Brain microvascular endothelial cell (primary cell): ENCODE data around the gene RNF208.

ENCODE experiments used
- DNase-seq: peaks from one replicate; pipeline ENCODE4 v3.0.0-alpha.2; 2020
- H3K27ac ChIP-seq: fragments of 250-450 bp; sonication (Bioruptor Pico); 2 replicates; pipeline ENCODE4 v1.5.1; 2020; ENCODE audit warnings: mild to moderate bottlenecking, moderate library complexity
- H3K27me3 ChIP-seq: fragments of 250-450 bp; sonication (Bioruptor Pico); replicated peaks from 2 replicates; pipeline ENCODE4 v1.5.1; 2020; ENCODE audit warnings: mild to moderate bottlenecking
- H3K36me3 ChIP-seq: fragments of 250-450 bp; sonication (Bioruptor Pico); replicated peaks from 2 replicates; pipeline ENCODE4 v1.5.1; 2020; ENCODE audit warnings: mild to moderate bottlenecking
- H3K4me3 ChIP-seq: 2 replicates; pipeline ENCODE4 v1.5.1; 2011; ENCODE audit warnings: low read depth, mild to moderate bottlenecking, control low read depth, low read length, moderate library complexity
- in situ Hi-C: cut with HindIII; loops from 2 replicates; pipeline ENCODE4 v1.10.0; 2017; ENCODE audit warnings: low sequenced_read_pairs, low pct_ligation_motif_present
- TF ChIP-seq, protein P1 (sequence below): IDR thresholded peaks from 2 replicates; pipeline ENCODE4 v1.5.1; 2011; ENCODE audit warnings: low read depth, mild to moderate bottlenecking, moderate library complexity, low read length, control low read depth, inconsistent platforms; ENCODE audit errors: missing control alignments

Gene RNF208

DNA sequence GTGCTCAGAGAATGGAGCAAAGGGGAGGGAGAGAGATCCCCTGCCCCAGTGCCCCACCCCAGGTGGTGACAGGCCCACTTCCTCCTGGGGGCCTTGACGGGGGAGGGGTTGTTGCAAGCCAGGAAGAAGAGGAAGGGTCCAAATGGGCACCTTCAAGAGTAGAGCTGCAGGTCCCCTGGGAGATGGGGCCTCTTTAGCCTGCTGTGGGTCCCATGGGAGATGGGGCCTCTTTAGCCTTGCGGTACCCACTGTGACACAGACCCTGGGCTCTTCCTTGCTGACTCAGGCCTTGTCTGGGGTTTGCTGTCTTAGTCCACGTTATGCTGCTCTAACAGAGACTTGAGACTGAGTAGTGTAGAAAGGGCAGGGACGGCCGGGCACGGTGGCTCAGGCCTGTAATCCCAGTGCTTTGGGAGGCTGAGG is 45.9 kb upstream of the RNF208 start:
- peak; percentile 72 for DNase-seq
- H3K4me3 ChIP-seq, result no peak overlapping the region
- in situ Hi-C loops, result no loop called here
- H3K36me3 ChIP-seq, result peaks cover 62% of the 10 kb centered on the region
- TF ChIP-seq, protein P1, sequence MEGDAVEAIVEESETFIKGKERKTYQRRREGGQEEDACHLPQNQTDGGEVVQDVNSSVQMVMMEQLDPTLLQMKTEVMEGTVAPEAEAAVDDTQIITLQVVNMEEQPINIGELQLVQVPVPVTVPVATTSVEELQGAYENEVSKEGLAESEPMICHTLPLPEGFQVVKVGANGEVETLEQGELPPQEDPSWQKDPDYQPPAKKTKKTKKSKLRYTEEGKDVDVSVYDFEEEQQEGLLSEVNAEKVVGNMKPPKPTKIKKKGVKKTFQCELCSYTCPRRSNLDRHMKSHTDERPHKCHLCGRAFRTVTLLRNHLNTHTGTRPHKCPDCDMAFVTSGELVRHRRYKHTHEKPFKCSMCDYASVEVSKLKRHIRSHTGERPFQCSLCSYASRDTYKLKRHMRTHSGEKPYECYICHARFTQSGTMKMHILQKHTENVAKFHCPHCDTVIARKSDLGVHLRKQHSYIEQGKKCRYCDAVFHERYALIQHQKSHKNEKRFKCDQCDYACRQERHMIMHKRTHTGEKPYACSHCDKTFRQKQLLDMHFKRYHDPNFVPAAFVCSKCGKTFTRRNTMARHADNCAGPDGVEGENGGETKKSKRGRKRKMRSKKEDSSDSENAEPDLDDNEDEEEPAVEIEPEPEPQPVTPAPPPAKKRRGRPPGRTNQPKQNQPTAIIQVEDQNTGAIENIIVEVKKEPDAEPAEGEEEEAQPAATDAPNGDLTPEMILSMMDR, result no peak
- H3K27ac ChIP-seq, result peak overlapping the region; percentile 50
- no peaks in the 10 kb centered on the region for H3K27me3 ChIP-seq

DNA sequence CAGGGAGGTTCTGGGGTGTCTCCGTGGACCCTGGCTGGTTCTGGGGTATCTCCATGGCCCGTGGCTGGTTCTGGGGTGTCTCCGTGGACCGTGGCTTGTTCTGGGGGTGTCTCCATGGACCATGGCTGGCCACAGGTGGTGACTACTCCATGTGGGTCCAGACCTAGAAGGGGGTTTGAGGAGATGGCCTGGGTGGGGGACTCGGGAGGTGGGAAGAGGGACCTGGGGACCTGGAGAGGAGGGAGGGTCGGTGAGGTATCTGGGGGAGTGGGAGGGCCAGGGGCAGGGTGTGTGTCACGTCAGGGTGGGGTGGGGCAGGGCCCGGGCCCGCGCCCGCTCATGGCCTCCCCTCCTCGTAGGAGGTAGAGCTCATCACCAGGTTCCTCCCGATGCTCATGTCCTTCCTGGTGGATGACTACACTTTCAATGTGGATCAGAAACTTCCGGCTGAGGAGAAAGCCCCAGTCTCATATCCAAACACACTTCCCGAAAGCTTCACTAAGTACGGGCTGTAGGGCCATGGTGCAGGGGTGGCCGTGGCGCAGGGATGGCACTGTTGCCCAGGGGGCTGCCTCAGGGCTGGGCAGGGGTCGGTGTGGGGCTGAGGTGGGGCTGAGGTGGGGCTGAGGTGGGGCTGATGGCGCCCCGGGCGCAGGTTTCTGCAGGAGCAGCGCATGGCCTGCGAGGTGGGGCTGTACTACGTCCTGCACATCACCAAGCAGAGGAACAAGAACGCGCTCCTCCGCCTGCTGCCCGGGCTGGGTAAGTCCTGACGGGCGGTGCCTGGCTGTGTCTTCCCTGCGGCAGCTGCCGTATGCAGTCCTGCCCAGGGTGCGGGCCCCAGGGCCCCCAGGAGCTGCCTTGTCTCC is 44.8 kb upstream of the RNF208 start:
- Histone ChIP-seq H3K36me3 (peaks cover 53% of the 10 kb centered on the region), H3K27ac (no peak overlapping the region), H3K27me3 (no peaks in the 10 kb centered on the region), H3K4me3 (no peak overlapping the region)
- TF ChIP-seq, protein P1, result no peak
- no peak for DNase-seq
- in situ Hi-C loops, result no loop called here

DNA sequence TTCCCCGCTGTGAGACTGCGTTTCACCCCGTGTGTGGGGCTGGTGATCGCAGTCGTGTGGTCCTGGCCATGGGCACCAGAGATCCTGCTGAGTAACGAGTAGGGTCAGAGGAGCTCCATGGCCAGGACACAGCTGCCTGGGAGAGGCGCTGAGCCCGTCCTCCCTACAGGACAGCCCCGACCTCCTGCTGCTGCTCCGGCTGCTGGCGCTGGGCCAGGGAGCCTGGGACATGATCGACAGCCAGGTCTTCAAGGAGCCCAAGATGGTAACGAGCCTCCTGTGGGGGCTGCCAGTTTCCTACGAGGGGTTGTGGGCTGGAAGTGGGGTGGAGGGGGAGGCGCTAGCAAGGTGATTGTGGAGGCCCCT is 44.1 kb upstream of the RNF208 start:
- Histone ChIP-seq H3K27ac (no peak overlapping the region), H3K4me3 (no peak overlapping the region), H3K27me3 (no peaks in the 10 kb centered on the region), H3K36me3 (peaks cover 52% of the 10 kb centered on the region)
- DNase-seq, result no peak
- TF ChIP-seq, protein P1, result no peak
- in situ Hi-C loops, result no loop called here

DNA sequence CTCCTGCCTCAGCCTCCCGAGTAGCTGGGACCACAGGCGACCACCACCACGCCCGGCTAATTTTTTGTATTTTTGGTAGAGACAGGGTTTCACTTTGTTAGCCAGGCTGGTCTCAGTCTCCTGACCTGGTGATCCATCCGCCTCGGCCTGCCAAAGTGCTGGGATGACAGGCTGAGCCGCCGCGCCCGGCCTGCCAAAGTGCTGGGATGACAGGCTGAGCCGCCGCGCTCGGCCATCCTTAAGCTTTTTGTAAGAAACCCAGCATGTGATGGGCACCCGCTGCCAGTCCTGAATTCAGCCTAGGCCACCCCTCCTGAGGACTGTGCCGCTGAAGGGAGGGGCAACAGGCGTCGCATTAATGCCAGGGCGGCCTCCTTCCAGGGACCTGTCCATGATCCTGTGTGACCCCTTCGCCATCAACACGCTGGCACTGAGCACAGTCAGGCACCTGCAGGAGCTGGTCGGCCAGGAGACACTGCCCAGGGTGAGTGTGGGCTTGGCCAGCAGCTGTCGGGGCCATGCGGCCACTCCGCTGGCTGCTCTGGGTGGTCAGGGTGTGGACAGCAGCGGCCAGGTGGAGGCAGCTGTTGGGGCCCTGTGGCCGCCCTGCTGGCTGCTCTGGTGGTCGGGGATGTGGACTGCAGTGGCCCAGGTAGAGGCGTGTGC is 43.6 kb upstream of the RNF208 start:
- no peak for DNase-seq
- no peak overlapping the region for H3K4me3 ChIP-seq
- no peak overlapping the region for H3K27ac ChIP-seq
- no peaks in the 10 kb centered on the region for H3K27me3 ChIP-seq
- in situ Hi-C loops, result no loop called here
- peaks cover 48% of the 10 kb centered on the region for H3K36me3 ChIP-seq
- TF ChIP-seq, protein P1, result no peak

DNA sequence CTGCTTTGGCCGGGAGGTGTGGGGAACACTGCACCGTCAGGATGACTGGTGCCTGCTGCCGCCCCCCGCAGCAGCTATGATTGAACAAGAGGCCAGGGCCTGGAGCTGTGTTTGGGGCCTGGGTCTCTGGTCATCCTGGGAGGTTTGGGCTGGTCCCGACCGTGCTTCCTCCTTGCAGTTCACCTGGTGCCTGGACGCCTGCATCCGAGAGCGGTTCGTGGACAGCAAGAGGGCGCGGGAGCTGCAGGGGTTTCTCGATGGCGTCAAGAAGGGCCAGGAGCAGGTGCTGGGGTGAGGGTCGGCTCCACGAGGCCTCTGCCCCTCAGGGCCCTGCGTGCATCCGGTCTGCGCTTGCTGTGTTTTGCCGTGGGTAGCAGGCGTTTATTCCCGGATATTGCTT is 42.0 kb upstream of the RNF208 start:
- TF ChIP-seq, protein P1, result no peak
- Histone ChIP-seq H3K4me3 (no peak overlapping the region), H3K27ac (no peak overlapping the region), H3K36me3 (peaks cover 38% of the 10 kb centered on the region), H3K27me3 (no peaks in the 10 kb centered on the region)
- DNase-seq, result no peak
- in situ Hi-C loops, result no loop called here
